ENCODE data around the gene ANKRD34A. TPM values are rescaled to one million over a fixed set of nuclear protein-coding genes. Genes with fewer than 3 reads are reported as not detected.

Gene ANKRD34A
- total and polyA plus RNA-seq, 2 of the 8 experiments (the other 6 are each of a cell fraction or from before 2014, with no cell fraction given) = 0.15 to 0.20 TPM

GRCh38 chr1:145949219-145949618, 15.2 kb downstream of the ANKRD34A start:
- no peak overlapping the region for H3K9ac ChIP-seq (replicated peaks in 1 of 4; ENCODE audit: extremely low read depth in 1 of 4, low read depth in 3 of 4, low read length in 3 of 4)
- TF ChIP-seq RXRA (IDR thresholded peaks at IDR 0.05; ENCODE audit: insufficient read depth, low read depth, low read length) = no peak
- TF ChIP-seq YY1 (IDR thresholded peaks at IDR 0.05; ENCODE audit: low read depth, low read length) = no peak
- no peak for TF ChIP-seq CHD2 (IDR thresholded peaks at IDR 0.05; ENCODE audit: low read length)
- TF ChIP-seq FOSL1 (IDR thresholded peaks at IDR 0.05; ENCODE audit: insufficient read depth, low read depth, low read length) = no peak
- no peak for TF ChIP-seq SP2 (IDR thresholded peaks at IDR 0.05; ENCODE audit: low read length)
- no peak for TF ChIP-seq CREB1 (IDR thresholded peaks at IDR 0.05)
- no peak for TF ChIP-seq ATF3 (IDR thresholded peaks at IDR 0.05; ENCODE audit: insufficient read depth, low read depth, low read length)
- TF ChIP-seq KDM1A (IDR thresholded peaks at IDR 0.05; ENCODE audit: borderline replicate concordance, low read length) = no peak
- TF ChIP-seq TAF7 (optimal IDR thresholded peaks at IDR 0.05; ENCODE audit: borderline replicate concordance, low read depth, low read length) = no peak
- TF ChIP-seq CBX5 (IDR thresholded peaks at IDR 0.05; ENCODE audit: low read depth, low read length) = no peak
- no peak for TF ChIP-seq NRF1 (IDR thresholded peaks at IDR 0.05; ENCODE audit: low read depth, low read length)
- no peak for TF ChIP-seq NANOG (IDR thresholded peaks at IDR 0.05; ENCODE audit: insufficient read depth, low read depth, low read length, poor library complexity, severe bottlenecking)
- TF ChIP-seq TBP (IDR thresholded peaks at IDR 0.05; ENCODE audit: low read depth, low read length) = no peak
- no peak for TF ChIP-seq HDAC6 (IDR thresholded peaks at IDR 0.05; ENCODE audit: low read depth, low read length)
- no peak for TF ChIP-seq CHD1 (IDR thresholded peaks at IDR 0.05; ENCODE audit: low read depth, low read length)

More at GRCh38 chr1:145949219-145949618, 15.2 kb downstream of the ANKRD34A start:
- Histone ChIP-seq H3K9me3 (ENCODE audit: insufficient read depth in 2 of 2, low read depth in 1 of 2, low read length in 1 of 2) (no peaks in the 10 kb centered on the region), H2AFZ (ENCODE audit: low read length) (no peak overlapping the region), H2BK20ac (ENCODE audit: low read length) (no peak overlapping the region), H3K4me1 (replicated peaks in 1 of 4; ENCODE audit: control insufficient read depth in 3 of 4, insufficient read depth in 4 of 4, low read length in 3 of 4) (peaks cover 0 to 8% (median 2%) of the 10 kb centered on the region in 4 experiments; a peak in 4 of 7 replicates), H4K8ac (ENCODE audit: extremely low read depth, insufficient read depth, low read length) (no peak overlapping the region), H4K5ac (ENCODE audit: insufficient read length, low read depth, low read length) (no peak overlapping the region), H3K36me3 (ENCODE audit: control insufficient read depth in 2 of 4, insufficient read depth in 4 of 4, low read length in 3 of 4) (no peaks in the 10 kb centered on the region), H3K27me3 (replicated peaks in 1 of 4; ENCODE audit: control insufficient read depth in 3 of 4, extremely low read depth in 1 of 4, insufficient read depth in 3 of 4, low read length in 3 of 4) (no peaks in the 10 kb centered on the region), H3K4me3 (ENCODE audit: extremely low read depth in 1 of 4, insufficient read depth in 2 of 4, low read depth in 3 of 4, low read length in 4 of 4) (no peak overlapping the region), H3K4me2 (ENCODE audit: insufficient read depth in 1 of 2, low read depth in 2 of 2, low read length in 2 of 2) (no peak overlapping the region), H3K79me1 (ENCODE audit: low read depth, low read length) (no peaks in the 10 kb centered on the region), H3K18ac (ENCODE audit: extremely low read depth, low read length) (no peak overlapping the region), H2BK120ac (replicated peaks; ENCODE audit: low read depth, low read length) (no peak overlapping the region), H2BK5ac (ENCODE audit: low read depth, low read length) (no peak overlapping the region), H4K91ac (replicated peaks; ENCODE audit: insufficient read length, low read length) (no peak overlapping the region), H3K27ac (ENCODE audit: low read depth, low read length) (no peak overlapping the region), H2AK5ac (ENCODE audit: low read depth, low read length) (no peak overlapping the region), H3K23me2 (ENCODE audit: low read depth, low read length) (no peaks in the 10 kb centered on the region), H3K23ac (ENCODE audit: insufficient read length) (no peak overlapping the region), H3K56ac (replicated peaks; ENCODE audit: insufficient read length, low read depth, low read length) (no peak overlapping the region), H3K79me2 (ENCODE audit: control insufficient read depth in 1 of 2, insufficient read depth in 2 of 2, low read length in 2 of 2) (no peaks in the 10 kb centered on the region), H3K14ac (ENCODE audit: insufficient read length) (no peak overlapping the region), H2BK12ac (ENCODE audit: low read depth, low read length) (no peak overlapping the region), H4K20me1 (replicated peaks in 1 of 2; ENCODE audit: control insufficient read depth in 1 of 2, insufficient read depth in 2 of 2, low read length in 2 of 2) (no peaks in the 10 kb centered on the region), H3K4ac (replicated peaks; ENCODE audit: insufficient read length, low read depth, low read length) (no peak overlapping the region), H2BK15ac (ENCODE audit: low read length) (no peak overlapping the region)
- ChIA-PET CTCF (ENCODE audit: partially characterized antibody) (interaction anchor here (1.0 to 1.7 kb wide), 4 partner anchors 9 to 30 kb away, joined by 3 to 5 read pairs (median 3); partner anchors contain the start of gene RBM8A), POLR2A (ENCODE audit: partially characterized antibody) (interaction anchor here (0.7 to 1.3 kb wide), 3 partner anchors 8 to 30 kb away, joined by 3 to 5 read pairs (median 3); no protein-coding TSS in a partner anchor)
- FAIRE-seq (no peak), DNase-seq (ENCODE audit: low read depth in 1 of 2, low spot score in 2 of 2) (no peak)
- WGBS, 2 experiments (ENCODE audit: extremely low coverage in 1 of 2, insufficient coverage in 1 of 2, insufficient read length in 1 of 2, insufficient replicate concordance in 2 of 2, low coverage in 1 of 2, low lambda C conversion rate in 2 of 2, missing lambda C conversion rate in 1 of 2) = 86% methylated on average over 4 of the region's 4 CpGs; no CpG with 5 or more reads in 1 of the 2 experiments

Data from H1 (cell line).